Vagina (tissue), 2 donors: ENCODE data around the gene LAMTOR3.

Source experiments
- POLR2AphosphoS5 ChIP-seq, 2 donors: sonication (generic); formaldehyde crosslinking; IDR thresholded peaks; one replicate each; pipeline ENCODE4 v1.9.0; 2017; ENCODE audit warnings: antibody characterized with exemption in 2 of 2, mild to moderate bottlenecking in 2 of 2, low read depth in 1 of 2; ENCODE audit not compliant: insufficient read depth in 1 of 2
- TF ChIP-seq, protein P1 (sequence below), 3 experiments: fragments of 450-650 bp in 2 of 3; fragments of 200-600 bp in 1 of 3; sonication (generic) in 1 of 3; IDR thresholded peaks; one replicate each; pipeline ENCODE4 v1.5.1; 2017 to 2019; ENCODE audit warnings: antibody characterized with exemption in 3 of 3, mild to moderate bottlenecking in 2 of 3, moderate library complexity in 2 of 3

DNA sequence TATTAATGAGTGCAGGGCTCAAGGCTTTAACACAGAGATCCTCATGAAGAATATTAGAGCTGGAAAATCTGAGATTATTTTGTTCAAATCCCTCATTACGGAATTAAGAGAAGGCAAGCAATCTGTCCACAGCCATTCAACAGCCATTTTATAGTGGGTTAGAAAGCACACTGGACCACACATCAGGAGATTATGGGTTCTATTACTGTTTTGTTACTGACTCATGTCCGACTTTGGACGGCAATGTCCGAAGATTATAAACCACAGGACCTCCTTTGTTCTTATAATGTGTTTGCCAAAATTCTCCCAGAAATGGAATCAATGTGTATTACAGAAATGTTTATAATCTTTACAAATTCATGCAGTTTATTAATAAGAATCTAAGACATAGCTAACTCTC lies 8.1 kb downstream of the LAMTOR3 start:
- TF ChIP-seq, protein P1, sequence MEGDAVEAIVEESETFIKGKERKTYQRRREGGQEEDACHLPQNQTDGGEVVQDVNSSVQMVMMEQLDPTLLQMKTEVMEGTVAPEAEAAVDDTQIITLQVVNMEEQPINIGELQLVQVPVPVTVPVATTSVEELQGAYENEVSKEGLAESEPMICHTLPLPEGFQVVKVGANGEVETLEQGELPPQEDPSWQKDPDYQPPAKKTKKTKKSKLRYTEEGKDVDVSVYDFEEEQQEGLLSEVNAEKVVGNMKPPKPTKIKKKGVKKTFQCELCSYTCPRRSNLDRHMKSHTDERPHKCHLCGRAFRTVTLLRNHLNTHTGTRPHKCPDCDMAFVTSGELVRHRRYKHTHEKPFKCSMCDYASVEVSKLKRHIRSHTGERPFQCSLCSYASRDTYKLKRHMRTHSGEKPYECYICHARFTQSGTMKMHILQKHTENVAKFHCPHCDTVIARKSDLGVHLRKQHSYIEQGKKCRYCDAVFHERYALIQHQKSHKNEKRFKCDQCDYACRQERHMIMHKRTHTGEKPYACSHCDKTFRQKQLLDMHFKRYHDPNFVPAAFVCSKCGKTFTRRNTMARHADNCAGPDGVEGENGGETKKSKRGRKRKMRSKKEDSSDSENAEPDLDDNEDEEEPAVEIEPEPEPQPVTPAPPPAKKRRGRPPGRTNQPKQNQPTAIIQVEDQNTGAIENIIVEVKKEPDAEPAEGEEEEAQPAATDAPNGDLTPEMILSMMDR (IDR thresholded peaks at IDR 0.05) = no peak
- no peak for TF ChIP-seq POLR2AphosphoS5 (IDR thresholded peaks at IDR 0.05; ENCODE audit: insufficient read depth in 1 of 2, low read depth in 1 of 2)
